ENCODE data around the gene VRK3. TPM values are rescaled to one million over a fixed set of nuclear protein-coding genes. Genes with fewer than 3 reads are reported as not detected.
A peak's percentile ranks its signal among the peaks of the same experiment; 100 is the strongest.

VRK3 gene
- total RNA-seq, 1 donor from 2014 or later, result 22.9 TPM

GRCh38 chr19:50000841-50001557 is 24.2 kb downstream of the VRK3 start:
- ATAC-seq (no peak), DNase-seq (ENCODE audit: missing footprints) (no peak)
- intact Hi-C loops (cut with DNase I), result no loop called here

DNA sequence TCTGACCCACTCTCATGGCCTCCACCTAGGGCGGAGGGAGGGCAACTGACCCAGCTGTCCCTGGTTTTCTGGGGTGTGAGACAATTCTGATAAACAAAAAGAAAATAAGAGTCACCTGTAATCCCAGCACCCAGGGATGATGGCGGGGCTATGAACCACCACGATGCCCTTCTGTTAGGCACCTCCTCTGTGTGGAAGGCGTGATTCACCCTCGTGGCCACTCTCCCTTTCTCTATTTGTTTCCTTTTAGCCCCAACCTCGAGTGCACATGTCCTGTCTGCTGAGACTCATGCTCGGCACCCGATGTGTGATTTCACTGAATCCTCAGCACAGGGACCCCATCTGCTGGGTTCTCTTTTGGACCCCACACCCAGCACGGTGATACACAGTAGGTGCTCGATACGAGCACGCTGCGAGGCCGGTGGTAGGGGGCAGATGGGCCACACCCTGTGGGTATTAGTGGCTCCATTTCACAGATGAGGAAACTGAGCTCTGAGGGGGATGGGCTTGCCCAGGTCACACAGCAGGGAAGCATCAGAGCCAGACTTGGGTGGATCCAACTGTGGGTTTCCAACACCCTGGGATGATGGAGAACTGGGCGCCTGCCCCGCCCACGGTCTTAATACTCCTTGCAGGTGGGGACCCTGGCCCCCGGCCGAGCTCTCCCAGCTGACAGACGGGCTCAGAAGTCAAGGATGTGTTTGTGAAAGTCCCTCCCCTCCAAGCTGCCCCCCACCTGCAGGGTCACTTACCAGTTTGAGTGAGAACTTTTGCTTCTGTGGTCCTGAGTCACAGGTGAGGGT is 24.9 kb downstream of the VRK3 start:
- ATAC-seq, result no peak
- DNase-seq (ENCODE audit: missing footprints), result peak; percentile 66
- intact Hi-C loops (cut with DNase I), result no loop called here

- ATAC-seq (no peak), DNase-seq (ENCODE audit: missing footprints) (peak; percentile 50)
- intact Hi-C loops (cut with DNase I), result no loop called here
Measured at GRCh38 chr19:49999371-50000010, 25.7 kb downstream of the VRK3 start.

DNA sequence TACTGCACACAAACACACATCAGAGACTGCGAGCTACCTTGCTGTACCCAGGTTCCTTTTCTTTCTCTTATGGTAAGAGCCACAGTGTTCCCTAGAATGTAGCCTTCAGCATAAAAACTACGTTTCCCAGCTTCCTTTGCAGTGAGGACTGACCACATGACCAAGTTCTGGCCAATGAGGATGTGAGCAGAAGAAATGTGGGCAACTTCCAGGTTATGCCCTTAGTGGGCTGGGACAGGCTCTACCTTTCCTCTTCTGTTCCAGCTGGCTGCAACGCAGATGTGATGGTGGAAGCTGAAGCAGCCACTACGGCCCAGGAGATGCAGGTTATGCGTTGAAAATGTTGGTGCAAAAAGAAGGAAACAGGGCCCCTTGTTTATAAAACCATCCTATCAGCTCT is 27.5 kb downstream of the VRK3 start:
- ATAC-seq (no peak), DNase-seq (ENCODE audit: missing footprints) (peak; percentile 62)
- intact Hi-C loops (cut with DNase I), result no loop called here

- intact Hi-C loops (cut with DNase I), result no loop called here
- DNase-seq (ENCODE audit: missing footprints), result peak; percentile 3
- no peak for ATAC-seq
Measured at GRCh38 chr19:49988433-49988832, 36.7 kb downstream of the VRK3 start.

- ATAC-seq (no peak), DNase-seq (ENCODE audit: missing footprints) (peak; percentile 23)
- intact Hi-C loops (cut with DNase I), result no loop called here
Measured at GRCh38 chr19:49988007-49988406, 37.2 kb downstream of the VRK3 start.

GRCh38 chr19:49987159-49987698 is 37.9 kb downstream of the VRK3 start:
- DNase-seq (ENCODE audit: missing footprints), result peak; percentile 89
- peak; percentile 79 for ATAC-seq
- intact Hi-C loops (cut with DNase I), result no loop called here

- ATAC-seq (no peak), DNase-seq (ENCODE audit: missing footprints) (peak; percentile 9)
- intact Hi-C loops (cut with DNase I), result no loop called here
Measured at GRCh38 chr19:49986354-49986753, 38.8 kb downstream of the VRK3 start.

DNA sequence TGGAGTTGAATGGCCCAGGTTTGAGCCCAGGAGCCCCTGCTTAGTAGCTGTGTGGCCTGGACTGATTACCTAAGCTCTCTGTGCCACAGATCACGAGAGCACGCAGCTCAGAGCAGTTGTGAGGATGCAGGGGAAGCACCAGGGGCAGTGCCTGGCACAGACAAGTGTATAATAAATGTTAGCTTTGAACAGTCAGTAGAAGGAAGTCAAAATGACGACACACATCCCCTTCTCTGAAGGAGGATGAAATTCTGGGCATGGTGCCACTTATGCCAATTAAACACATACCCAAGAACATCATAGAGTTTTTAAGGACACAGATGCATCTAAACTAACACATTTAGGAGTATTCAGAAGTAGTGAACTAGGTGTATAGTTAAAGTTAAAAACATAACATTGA is 39.3 kb downstream of the VRK3 start:
- intact Hi-C loops (cut with DNase I), result no loop called here
- DNase-seq (ENCODE audit: missing footprints), result peak; percentile 11
- no peak for ATAC-seq

DNA sequence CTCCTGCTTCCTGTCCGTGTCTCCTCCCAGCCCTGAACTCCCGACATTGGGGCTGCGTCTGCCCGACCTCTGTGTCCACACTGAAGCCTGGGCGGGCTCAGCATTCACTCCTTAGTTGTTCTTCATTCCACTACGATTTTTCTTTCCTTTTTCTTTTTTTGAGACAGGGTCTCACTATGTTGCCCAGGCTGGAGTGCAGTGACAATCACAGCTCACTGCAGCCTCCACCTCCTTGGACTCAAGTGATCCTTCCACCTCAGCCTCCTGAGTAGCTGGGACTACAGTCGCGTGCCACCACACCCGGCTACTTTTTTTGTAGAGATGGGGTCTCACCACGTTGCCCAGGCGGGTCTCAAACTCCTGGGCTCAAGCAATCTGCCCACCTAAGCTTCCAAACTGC is 40.7 kb downstream of the VRK3 start:
- intact Hi-C loops (cut with DNase I), result no loop called here
- ATAC-seq (no peak), DNase-seq (ENCODE audit: missing footprints) (peak; percentile 1)

- intact Hi-C loops (cut with DNase I), result loop anchor here (1.0 kb wide), 1 partner anchor 46 kb away; no protein-coding TSS in a partner anchor
- DNase-seq (ENCODE audit: missing footprints), result peak; percentile 63
- ATAC-seq, result no peak
Measured at GRCh38 chr19:49983645-49984229, 41.4 kb downstream of the VRK3 start.

DNA sequence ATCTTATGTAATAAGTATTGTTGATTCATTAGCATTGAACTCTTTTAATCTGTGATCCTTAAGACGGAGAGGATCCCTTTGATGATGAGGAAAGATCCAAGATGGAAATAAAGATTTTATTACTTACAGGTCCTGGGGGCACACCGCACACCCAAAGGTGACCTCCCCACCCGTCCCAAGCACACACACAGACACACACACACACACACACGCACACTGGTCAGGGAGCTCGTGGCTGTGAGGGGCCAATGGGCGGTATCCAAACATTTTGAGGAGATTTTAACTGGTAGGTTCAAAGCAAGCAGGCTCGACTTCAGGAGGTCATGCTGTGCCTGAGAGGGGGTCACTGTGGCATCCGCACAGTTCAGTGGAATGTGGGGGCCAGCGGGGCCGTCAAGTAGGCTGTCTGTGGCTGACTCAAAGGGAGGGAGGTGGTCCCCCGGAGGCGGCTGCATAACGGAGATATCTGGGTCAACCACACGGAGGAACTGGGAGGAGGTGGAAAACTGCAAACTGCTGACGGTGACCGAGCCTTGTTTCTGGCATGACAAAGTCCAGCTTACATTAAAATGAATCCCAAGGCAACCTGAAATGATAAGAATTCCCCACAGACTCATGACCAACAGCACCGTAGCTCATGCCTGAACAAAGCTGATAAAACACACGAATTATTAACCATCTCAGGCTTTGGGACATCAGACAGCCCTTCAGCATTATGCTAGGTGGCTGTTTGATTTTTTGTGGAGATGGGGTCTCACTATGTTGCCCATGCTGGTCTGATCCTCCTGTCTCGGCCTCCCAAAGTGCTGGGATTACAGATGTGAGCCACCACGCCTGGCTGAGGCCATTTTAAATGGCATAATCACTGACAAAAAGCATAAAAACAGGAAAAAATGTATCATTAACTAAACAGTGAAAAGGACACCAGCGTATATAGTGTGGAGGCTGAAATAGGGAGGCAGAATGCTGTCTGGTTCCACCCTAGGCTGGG is 43.3 kb downstream of the VRK3 start:
- intact Hi-C loops (cut with DNase I), result loop anchor here (2.0 kb wide), 1 partner anchor 37 kb away; no protein-coding TSS in a partner anchor
- ATAC-seq (no peak), DNase-seq (ENCODE audit: missing footprints) (peak; percentile 27)

DNA sequence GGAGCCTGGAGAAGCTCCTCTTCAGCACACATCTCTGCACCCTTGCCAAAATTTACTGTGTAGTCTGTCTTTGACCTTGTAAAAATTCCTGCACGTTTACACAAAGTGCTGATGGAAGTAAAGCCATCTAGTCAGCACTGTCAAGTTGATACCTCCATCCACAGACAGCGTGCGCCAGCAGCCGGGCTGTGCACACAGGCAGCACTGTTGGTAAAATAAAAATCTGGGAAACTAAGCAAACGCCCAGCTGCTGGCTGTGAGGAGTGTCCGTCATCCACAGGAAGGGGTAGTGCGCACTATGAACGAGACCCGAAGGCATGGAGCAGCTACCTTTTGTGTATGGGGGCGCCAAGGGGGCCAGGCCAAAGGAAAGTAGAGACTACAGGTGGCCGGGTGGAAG is 46.8 kb downstream of the VRK3 start:
- DNase-seq (ENCODE audit: missing footprints), result peak; percentile 37
- ATAC-seq, result no peak
- intact Hi-C loops (cut with DNase I), result no loop called here

- intact Hi-C loops (cut with DNase I), result no loop called here
- DNase-seq (ENCODE audit: missing footprints) (peak; percentile 20), ATAC-seq (no peak)
Measured at GRCh38 chr19:49977881-49978280, 47.3 kb downstream of the VRK3 start.

DNA sequence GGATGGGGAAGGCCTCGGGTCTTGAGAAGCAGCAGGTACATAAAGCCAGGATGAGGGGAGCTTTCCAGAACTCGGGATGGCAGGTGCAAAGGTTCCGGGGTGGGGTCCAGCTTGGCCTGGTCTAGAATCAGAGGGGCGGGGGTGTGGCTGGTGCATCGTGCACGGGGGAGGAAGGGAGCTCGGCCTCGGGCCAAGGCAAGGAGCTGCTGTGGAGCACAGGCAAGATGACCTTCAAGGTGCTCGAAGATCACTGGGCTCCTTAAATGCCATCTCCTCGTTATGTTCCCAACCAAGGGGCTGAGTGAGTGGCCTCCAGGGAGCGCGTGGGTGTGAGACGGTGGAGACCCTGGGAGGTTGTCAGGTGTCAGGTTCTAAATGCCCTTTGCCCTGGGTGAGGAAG is 48.1 kb downstream of the VRK3 start:
- DNase-seq (ENCODE audit: missing footprints), result peak; percentile 62
- intact Hi-C loops (cut with DNase I), result no loop called here
- no peak for ATAC-seq

- ATAC-seq, result no peak
- intact Hi-C loops (cut with DNase I), result no loop called here
- DNase-seq (ENCODE audit: missing footprints), result peak; percentile 50
Measured at GRCh38 chr19:49976496-49976895, 48.7 kb downstream of the VRK3 start.

DNA sequence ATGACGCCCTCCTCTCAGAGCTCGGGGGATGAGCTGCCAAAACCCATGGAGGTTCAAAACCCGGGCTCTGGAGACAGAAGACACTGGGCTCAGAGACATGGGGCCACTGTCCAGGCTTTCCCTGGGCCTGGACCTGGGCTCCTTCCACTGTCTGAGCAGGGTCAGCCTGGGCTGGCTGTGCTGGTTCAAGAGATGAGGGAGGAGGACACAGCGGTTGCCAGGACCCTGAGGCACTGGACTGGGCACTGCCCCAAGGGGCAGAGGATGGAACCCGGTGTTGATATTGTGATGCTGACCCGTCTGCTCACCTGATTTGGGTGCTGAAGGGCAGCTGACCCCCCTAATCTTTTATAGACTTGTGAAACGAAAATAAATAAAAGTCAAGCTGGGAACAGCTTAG is 50.1 kb downstream of the VRK3 start:
- no peak for ATAC-seq
- intact Hi-C loops (cut with DNase I), result no loop called here
- peak; percentile 16 for DNase-seq (ENCODE audit: missing footprints)

DNA sequence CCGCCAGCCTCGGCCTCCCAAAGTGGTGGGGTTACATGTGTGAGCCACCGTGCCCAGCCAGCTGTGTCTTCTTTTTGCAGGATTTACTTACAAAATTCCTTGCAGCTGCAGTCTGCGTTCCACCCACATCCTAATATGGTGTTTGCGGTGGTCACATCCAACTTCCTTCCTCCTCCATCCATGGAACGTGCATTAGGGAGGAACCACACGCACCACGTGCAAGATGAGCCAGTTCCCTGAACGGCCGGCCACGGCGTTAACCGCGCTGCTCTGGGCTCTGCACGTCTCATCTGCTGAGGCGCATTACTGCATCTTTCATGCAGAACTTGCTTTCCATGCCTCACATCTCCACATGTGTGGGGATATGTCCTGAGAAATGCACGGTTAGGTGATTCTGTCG is 51.2 kb downstream of the VRK3 start:
- peak; percentile 55 for ATAC-seq
- intact Hi-C loops (cut with DNase I), result no loop called here
- DNase-seq (ENCODE audit: missing footprints), result peak; percentile 77

All from Right ventricle myocardium inferior (tissue), 1 donor.